Activated CD8-positive, alpha-beta T cell treated with anti-CD3 and anti-CD28 coated beads, Interleukin-2, amount 10 ng/mL, durations not matched to agents 7 days and 5 days (primary cell): Measurements from ENCODE around the gene PUM2. TPM values are rescaled to one million over a fixed set of nuclear protein-coding genes. Genes with fewer than 3 reads are reported as not detected.
"Not testable (repeated sequence)": the region's sequence is repeated elsewhere in the genome, so short reads cannot be mapped to it uniquely, and the experiment has no call there.

Experiments
- ATAC-seq: fragments of 150-1000 bp; cut with Tn5 transposase; one replicate; pipeline ENCODE4 v1.10.0; 2021; ENCODE audit warnings: moderate library complexity
- CTCF ChIA-PET: fragments of 350-600 bp; sonication (Branson Sonifier 250); formaldehyde crosslinking; loops from one replicate; lab custom pipeline; 2021; ENCODE audit warnings: antibody characterized with exemption; lab: Charles Lee
- POLR2A ChIA-PET: fragments of 350-600 bp; sonication (Branson Sonifier 250); formaldehyde crosslinking; loops from one replicate; lab custom pipeline; 2021; ENCODE audit warnings: antibody characterized with exemption; lab: Charles Lee
- DNase-seq: peaks from one replicate; pipeline ENCODE4 v3.0.0-alpha.2; 2020
- H3K27ac Mint-ChIP-seq: one replicate; pipeline ENCODE4 v1.8.0; 2021; ENCODE audit warnings: mild to moderate bottlenecking, mixed read lengths
- H3K27me3 Mint-ChIP-seq: one replicate; pipeline ENCODE4 v1.8.0; 2021; ENCODE audit warnings: low read depth, mixed read lengths
- H3K36me3 Mint-ChIP-seq: one replicate; pipeline ENCODE4 v1.8.0; 2021; ENCODE audit warnings: low read depth, mixed read lengths
- H3K4me1 Mint-ChIP-seq: one replicate; pipeline ENCODE4 v1.8.0; 2021; ENCODE audit warnings: low read depth, mixed read lengths
- H3K4me3 Mint-ChIP-seq: one replicate; pipeline ENCODE4 v1.8.0; 2021; ENCODE audit warnings: mild to moderate bottlenecking, mixed read lengths
- H3K9me3 Mint-ChIP-seq: one replicate; pipeline ENCODE4 v1.8.0; 2022; ENCODE audit warnings: mixed read lengths; ENCODE audit not compliant: insufficient read depth
- total RNA-seq, 2 experiments: library from RNA; stranded (reverse); gene quantifications; one replicate each; pipeline ENCODE4 v1.2.3, GENCODE V29; 2021

Gene PUM2
- total RNA-seq, 2 experiments from 2014 or later = 123 to 129 TPM

DNA sequence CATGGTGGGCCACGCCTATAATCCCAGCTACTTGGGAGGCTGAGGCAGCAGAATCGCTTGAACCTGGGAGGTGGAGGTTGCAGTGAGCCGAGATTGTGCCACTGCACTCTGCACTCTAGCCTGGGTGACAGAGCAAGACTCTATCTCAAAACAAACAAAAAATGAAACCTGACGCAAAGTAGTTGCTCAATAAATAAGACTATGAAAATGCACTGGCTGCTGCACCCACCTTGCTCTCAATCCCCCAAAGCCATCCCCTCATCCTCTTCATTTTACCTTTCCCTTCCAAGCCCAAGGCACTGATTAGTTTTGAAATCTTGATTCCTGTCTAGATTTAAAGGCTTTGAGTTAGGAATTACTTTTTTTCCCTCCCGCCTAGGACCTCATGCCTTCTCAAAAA is 107.0 kb downstream of the PUM2 start:
- H3K27me3 Mint-ChIP-seq, H3K4me3 Mint-ChIP-seq, H3K4me1 Mint-ChIP-seq, H3K27ac Mint-ChIP-seq, ATAC-seq, DNase-seq, H3K9me3 Mint-ChIP-seq, POLR2A ChIA-PET: not testable (repeated sequence)
- CTCF ChIA-PET = interaction anchor here (1.0 to 1.2 kb wide), 2 partner anchors 18 to 83 kb away, joined by 3 to 4 read pairs; partner anchors contain the start of gene SDC1
- peaks cover 22% of the 10 kb centered on the region for H3K36me3 Mint-ChIP-seq

GRCh38 chr2:20242727-20243377 is 107.8 kb downstream of the PUM2 start:
- Mint-ChIP-seq H3K4me1 (peaks cover 7% of the 10 kb centered on the region), H3K4me3 (no peak overlapping the region), H3K27ac (peak overlapping the region; percentile 22), H3K36me3 (peaks cover 18% of the 10 kb centered on the region), H3K9me3 (no peaks in the 10 kb centered on the region), H3K27me3 (peaks cover 4% of the 10 kb centered on the region)
- ChIA-PET CTCF (interaction anchor here (0.8 to 1.1 kb wide), 5 partner anchors 19 to 109 kb away, joined by 3 to 5 read pairs (median 3); no protein-coding TSS in a partner anchor), POLR2A (no interaction called here)
- ATAC-seq (peak; percentile 65), DNase-seq (no peak)

DNA sequence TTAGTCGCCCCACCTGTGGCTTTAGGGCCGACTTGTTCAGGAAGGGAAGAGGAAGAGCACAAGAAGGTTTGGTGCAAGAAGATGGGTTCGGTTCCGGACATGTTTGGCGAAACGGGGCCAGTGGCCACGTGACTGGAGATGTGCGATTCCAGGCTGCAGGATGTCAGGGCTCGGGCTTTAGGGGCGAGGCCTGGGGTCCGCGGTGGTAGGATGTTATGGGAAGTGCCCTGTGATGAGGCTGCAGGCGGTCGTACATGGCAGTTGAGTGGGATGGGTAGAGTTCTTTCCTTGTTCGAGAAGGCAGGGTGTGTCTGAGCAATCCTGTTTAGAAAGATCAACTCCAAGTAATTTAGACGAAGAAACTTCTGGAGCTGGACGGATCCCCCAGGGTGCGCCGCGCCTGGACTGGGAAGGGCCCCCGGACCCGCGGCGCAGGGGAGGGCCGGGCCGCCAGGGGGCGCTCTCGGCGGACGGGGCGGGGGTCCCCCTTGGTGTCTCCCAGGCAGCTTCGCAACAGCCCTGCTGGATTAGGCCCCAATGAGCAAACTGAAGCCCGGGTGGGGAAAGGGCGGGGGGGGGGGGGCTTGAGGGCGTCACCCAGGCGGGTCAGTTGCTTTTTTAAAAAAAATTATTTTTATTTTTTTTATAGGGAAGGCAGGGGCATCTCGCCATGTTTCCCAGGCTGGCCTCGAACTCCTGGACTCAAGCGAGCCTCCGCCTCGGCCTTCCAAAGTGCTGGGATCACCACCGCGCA is 108.5 kb downstream of the PUM2 start:
- DNase-seq = no peak
- Mint-ChIP-seq H3K4me3 (peak overlapping the region; percentile 12), H3K27ac (no peak overlapping the region), H3K27me3 (peaks cover 10% of the 10 kb centered on the region), H3K36me3 (peaks cover 12% of the 10 kb centered on the region), H3K4me1 (peaks cover 7% of the 10 kb centered on the region), H3K9me3 (no peaks in the 10 kb centered on the region)
- ChIA-PET POLR2A (no interaction called here), CTCF (interaction anchor here (0.8 to 1.1 kb wide), 5 partner anchors 19 to 108 kb away, joined by 3 to 5 read pairs (median 3); no protein-coding TSS in a partner anchor)
- peak; percentile 36 for ATAC-seq

DNA sequence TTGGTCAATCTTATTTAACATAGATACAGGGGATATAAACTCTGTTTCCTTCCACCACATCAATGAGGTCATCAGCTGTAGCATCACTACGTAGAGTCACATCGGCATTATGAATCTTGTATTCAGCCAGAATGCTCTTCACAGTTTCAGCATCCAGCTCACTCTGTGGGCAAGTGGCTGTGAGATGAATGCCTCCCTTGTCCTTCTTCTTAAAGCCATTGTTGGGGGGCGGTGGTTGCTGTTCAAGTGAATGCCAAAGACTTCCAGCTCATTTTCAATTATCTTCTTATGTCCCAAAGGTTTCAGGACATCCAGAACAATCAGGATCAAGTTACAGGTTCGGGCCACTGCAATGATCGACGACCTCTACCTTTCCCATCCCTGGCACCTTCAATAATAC is 110.4 kb downstream of the PUM2 start:
- DNase-seq, POLR2A ChIA-PET, H3K27ac Mint-ChIP-seq, H3K4me1 Mint-ChIP-seq, H3K36me3 Mint-ChIP-seq, ATAC-seq, H3K9me3 Mint-ChIP-seq, H3K4me3 Mint-ChIP-seq: not testable (repeated sequence)
- H3K27me3 Mint-ChIP-seq = peaks cover 16% of the 10 kb centered on the region
- CTCF ChIA-PET = interaction anchor here (0.9 to 1.2 kb wide), 4 partner anchors 12 to 134 kb away, joined by 3 to 5 read pairs (median 3); no protein-coding TSS in a partner anchor

DNA sequence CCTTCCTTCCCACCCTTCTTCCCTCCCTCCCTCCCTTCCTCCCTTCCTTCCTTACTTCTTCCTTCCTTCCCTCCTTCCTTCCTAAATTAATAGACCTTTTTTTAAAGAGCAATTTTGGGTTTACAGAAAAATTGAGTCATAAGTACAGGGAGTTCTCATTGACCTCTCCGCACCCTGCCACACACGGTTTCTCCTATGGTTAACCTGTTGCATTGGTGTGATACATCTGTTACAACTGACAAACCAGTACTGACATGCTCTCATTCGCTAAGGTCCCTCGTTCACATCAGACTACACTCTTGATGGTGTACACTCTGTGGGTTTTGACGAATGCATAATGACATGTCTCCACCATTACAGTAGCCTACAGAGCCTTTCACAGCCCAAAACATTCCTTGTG is 114.1 kb downstream of the PUM2 start:
- DNase-seq (no peak), ATAC-seq (no peak)
- Mint-ChIP-seq H3K36me3 (no peaks in the 10 kb centered on the region), H3K4me1 (no peaks in the 10 kb centered on the region), H3K9me3 (no peaks in the 10 kb centered on the region), H3K4me3 (no peak overlapping the region), H3K27me3 (peaks cover 18% of the 10 kb centered on the region), H3K27ac (no peak overlapping the region)
- ChIA-PET POLR2A (no interaction called here), CTCF (interaction anchor here (1.6 kb wide), 1 partner anchor 221 kb away, joined by 4 read pairs; no protein-coding TSS in a partner anchor)

GRCh38 chr2:20235655-20236305 is 114.9 kb downstream of the PUM2 start:
- Mint-ChIP-seq H3K27me3 (peaks cover 23% of the 10 kb centered on the region), H3K27ac (no peak overlapping the region), H3K4me1 (no peaks in the 10 kb centered on the region), H3K4me3 (no peak overlapping the region), H3K9me3 (no peaks in the 10 kb centered on the region), H3K36me3 (no peaks in the 10 kb centered on the region)
- ATAC-seq (peak; percentile 16), DNase-seq (peak; percentile 16)
- ChIA-PET POLR2A (no interaction called here), CTCF (no interaction called here)

DNA sequence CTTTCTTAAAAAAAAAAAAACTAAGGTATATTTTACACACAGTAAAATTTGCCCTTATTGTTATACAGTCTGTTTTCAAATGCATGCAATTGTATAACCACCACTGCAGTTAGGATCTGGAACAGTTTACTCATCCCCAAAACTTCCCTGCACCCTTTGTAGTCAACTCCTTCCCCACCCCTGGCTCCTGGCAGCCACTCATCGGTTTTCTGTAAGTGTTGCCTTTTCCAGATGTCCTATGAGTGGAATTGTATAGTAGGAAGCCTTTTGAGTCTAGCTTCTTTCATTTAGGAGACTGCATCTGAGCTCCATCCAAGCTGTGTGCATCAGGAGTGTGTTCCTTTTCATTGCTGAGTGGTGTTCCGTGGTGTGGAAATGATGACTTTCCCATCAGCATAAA is 116.0 kb downstream of the PUM2 start:
- ATAC-seq, H3K4me1 Mint-ChIP-seq, H3K36me3 Mint-ChIP-seq, POLR2A ChIA-PET, H3K9me3 Mint-ChIP-seq, H3K27ac Mint-ChIP-seq, CTCF ChIA-PET, H3K4me3 Mint-ChIP-seq: not testable (repeated sequence)
- peaks cover 28% of the 10 kb centered on the region for H3K27me3 Mint-ChIP-seq
- peak; percentile 14 for DNase-seq

GRCh38 chr2:20232837-20233207 is 117.8 kb downstream of the PUM2 start:
- DNase-seq (peak; percentile 16), ATAC-seq (no peak)
- no peaks in the 10 kb centered on the region for H3K9me3 Mint-ChIP-seq
- CTCF ChIA-PET = no interaction called here
- no peak overlapping the region for H3K27ac Mint-ChIP-seq
- peaks cover 32% of the 10 kb centered on the region for H3K27me3 Mint-ChIP-seq
- H3K36me3 Mint-ChIP-seq = no peaks in the 10 kb centered on the region
- POLR2A ChIA-PET = no interaction called here
- no peaks in the 10 kb centered on the region for H3K4me1 Mint-ChIP-seq
- no peak overlapping the region for H3K4me3 Mint-ChIP-seq

DNA sequence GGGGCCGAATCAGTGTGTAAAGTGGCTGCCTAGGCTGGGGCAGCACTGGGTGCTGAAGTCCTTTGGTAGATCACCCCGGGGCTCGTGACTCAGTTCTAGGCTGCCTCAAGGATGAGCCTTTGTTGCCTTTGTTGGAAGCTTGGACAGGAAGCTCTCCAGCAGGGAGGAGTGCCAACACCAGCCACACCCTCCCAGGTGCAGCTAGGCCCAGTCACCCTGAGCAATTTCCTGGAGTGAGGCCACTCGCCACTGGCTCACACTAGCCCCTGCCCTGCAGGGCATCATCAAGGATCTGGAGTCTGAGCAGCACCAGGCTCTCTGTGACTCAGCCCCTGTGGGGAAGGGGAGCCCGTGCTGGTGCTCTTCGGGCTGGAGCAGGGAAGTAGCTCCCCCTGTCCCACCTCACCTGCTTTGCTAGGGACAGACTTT is 119.0 kb downstream of the PUM2 start:
- ChIA-PET CTCF (interaction anchor here (1.1 kb wide), 1 partner anchor 95 kb away, joined by 3 read pairs; no protein-coding TSS in a partner anchor), POLR2A (interaction anchor here (1.2 kb wide), 1 partner anchor 14 kb away, joined by 3 read pairs; no protein-coding TSS in a partner anchor)
- Mint-ChIP-seq H3K27me3 (peaks cover 31% of the 10 kb centered on the region), H3K4me1 (no peaks in the 10 kb centered on the region), H3K4me3 (no peak overlapping the region), H3K36me3 (no peaks in the 10 kb centered on the region), H3K9me3 (no peaks in the 10 kb centered on the region), H3K27ac (no peak overlapping the region)
- no peak for DNase-seq
- peak; percentile 41 for ATAC-seq

DNA sequence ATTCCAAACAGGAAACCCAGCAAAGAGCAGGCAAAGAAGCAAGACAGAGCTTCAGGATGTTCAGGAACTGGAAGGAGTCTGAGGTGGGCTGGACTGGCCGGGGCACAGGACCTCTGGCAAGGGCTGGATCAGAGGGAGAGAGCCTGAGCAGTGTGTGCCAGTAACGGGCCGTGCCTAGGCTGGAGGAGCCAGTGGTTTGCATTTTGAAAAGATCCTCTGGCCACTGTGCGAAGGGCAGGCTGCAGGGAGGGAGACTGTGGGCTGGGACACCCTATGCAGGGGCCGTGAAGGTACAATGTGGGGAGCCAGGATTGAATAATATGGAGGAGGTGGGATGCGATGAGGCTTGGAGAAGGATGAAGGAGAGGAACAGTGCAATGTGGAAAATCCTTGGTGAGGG is 119.5 kb downstream of the PUM2 start:
- Mint-ChIP-seq H3K27me3 (peaks cover 30% of the 10 kb centered on the region), H3K4me1 (no peaks in the 10 kb centered on the region), H3K9me3 (no peaks in the 10 kb centered on the region), H3K4me3 (no peak overlapping the region), H3K36me3 (no peaks in the 10 kb centered on the region), H3K27ac (peak overlapping the region; percentile 3)
- DNase-seq (no peak), ATAC-seq (peak; percentile 14)
- POLR2A ChIA-PET = interaction anchor here (1.2 kb wide), 1 partner anchor 14 kb away, joined by 3 read pairs; no protein-coding TSS in a partner anchor
- CTCF ChIA-PET = interaction anchor here (1.1 kb wide), 1 partner anchor 95 kb away, joined by 3 read pairs; no protein-coding TSS in a partner anchor

DNA sequence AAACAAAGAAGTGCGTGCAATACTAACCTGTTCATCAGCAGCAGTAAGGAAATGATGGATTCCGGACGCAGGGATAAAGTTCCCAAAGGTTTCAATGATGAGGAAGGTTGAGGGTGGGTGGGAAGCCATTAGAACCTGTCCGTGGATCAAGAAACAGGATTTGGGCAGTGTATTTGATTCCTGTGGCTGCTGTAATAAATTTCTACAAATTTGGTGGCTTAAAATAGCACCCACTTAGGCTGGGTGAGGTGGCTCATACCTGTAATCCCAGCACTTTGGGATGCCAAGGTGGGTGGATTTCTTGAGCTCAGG is 120.6 kb downstream of the PUM2 start:
- ATAC-seq = no peak
- H3K9me3 Mint-ChIP-seq = no peaks in the 10 kb centered on the region
- ChIA-PET POLR2A (no interaction called here), CTCF (no interaction called here)
- H3K27ac Mint-ChIP-seq = no peak overlapping the region
- no peak overlapping the region for H3K4me3 Mint-ChIP-seq
- no peak for DNase-seq
- H3K36me3 Mint-ChIP-seq = no peaks in the 10 kb centered on the region
- H3K4me1 Mint-ChIP-seq = peaks cover 6% of the 10 kb centered on the region
- peaks cover 36% of the 10 kb centered on the region for H3K27me3 Mint-ChIP-seq
